Breast epithelium (tissue), 4 donors: ENCODE measurements around the gene KCNH6. TPM values are rescaled to one million over a fixed set of nuclear protein-coding genes. Genes with fewer than 3 reads are reported as not detected.

ENCODE experiments used
- DNase-seq, 2 donors: peaks; one replicate each; pipeline ENCODE4 v3.0.0-alpha.2; 2019; ENCODE audit warnings: low spot score in 2 of 2
- H3K27ac ChIP-seq, 2 donors: fragments of 200-600 bp; sonication (generic) in 1 of 2; one replicate each; pipeline ENCODE4 v1.5.1; 2016 to 2019; ENCODE audit warnings: mild to moderate bottlenecking in 1 of 2
- H3K27me3 ChIP-seq, 2 donors: fragments of 200-600 bp; sonication (generic) in 1 of 2; one replicate each; pipeline versions ENCODE4 v1.5.1 to v1.6.0; 2017 to 2019; ENCODE audit warnings: control low read depth in 1 of 2, mild to moderate bottlenecking in 1 of 2
- H3K36me3 ChIP-seq: fragments of 200-600 bp; one replicate; pipeline ENCODE4 v1.5.1; 2019
- H3K4me1 ChIP-seq, 2 donors: fragments of 200-600 bp; sonication (generic); one replicate each; pipeline ENCODE4 v1.5.1; 2016 to 2019; ENCODE audit warnings: control low read depth in 1 of 2
- H3K4me3 ChIP-seq, 3 donors: fragments of 200-600 bp; sonication (generic); 1 replicate in 2 of 3; 2 replicates in 1 of 3; pipeline ENCODE4 v1.5.1; 2016 to 2019; ENCODE audit warnings: mild to moderate bottlenecking in 3 of 3, moderate library complexity in 2 of 3
- H3K9me3 ChIP-seq, 2 donors: fragments of 200-600 bp; sonication (generic) in 1 of 2; one replicate each; pipeline ENCODE4 v1.5.1; 2016 to 2019; ENCODE audit warnings: control low read depth in 1 of 2
- CTCF ChIP-seq, 3 donors: fragments of 450-650 bp; IDR thresholded peaks; one replicate each; pipeline ENCODE4 v1.5.1; 2016 to 2017; ENCODE audit warnings: antibody characterized with exemption in 3 of 3, mild to moderate bottlenecking in 3 of 3, moderate library complexity in 3 of 3
- POLR2A ChIP-seq: fragments of 450-650 bp; IDR thresholded peaks from one replicate; pipeline ENCODE4 v1.6.1; 2016; ENCODE audit warnings: antibody characterized with exemption, mild to moderate bottlenecking, moderate library complexity
- POLR2AphosphoS5 ChIP-seq, 3 donors: sonication (generic); formaldehyde crosslinking; IDR thresholded peaks; one replicate each; pipeline ENCODE4 v1.6.1; 2017; ENCODE audit warnings: antibody characterized with exemption in 3 of 3
- intact Hi-C: fragments of 100-400 bp; cut with DNase I; formaldehyde crosslinking; loops from one replicate; pipeline ENCODE4 v1.15.1; 2023; ENCODE audit warnings: low total_unique reads
- total RNA-seq, 3 donors: library from RNA; depleted of rRNA; stranded (reverse); fragments of >200 nt; gene quantifications; one replicate each; pipeline ENCODE4 v1.1.0, GENCODE V29; 2016

KCNH6 gene
- total RNA-seq, 3 donors from 2014 or later: not detected

GRCh38 chr17:63557416-63557815 is 34.3 kb downstream of the KCNH6 start:
- DNase-seq: no peak
- no peak overlapping the region for H3K27ac ChIP-seq
- no peaks in the 10 kb centered on the region for H3K9me3 ChIP-seq
- no peaks in the 10 kb centered on the region for H3K36me3 ChIP-seq
- no peaks in the 10 kb centered on the region for H3K27me3 ChIP-seq
- peaks cover 0 to 5% of the 10 kb centered on the region in 2 donors for H3K4me1 ChIP-seq
- no peak overlapping the region for H3K4me3 ChIP-seq
- intact Hi-C loops: no loop called here
- TF ChIP-seq CTCF (IDR thresholded peaks at IDR 0.05): no peak
- TF ChIP-seq POLR2A: no peak
- no peak for TF ChIP-seq POLR2AphosphoS5 (IDR thresholded peaks at IDR 0.05)

- H3K36me3 ChIP-seq: no peaks in the 10 kb centered on the region
- intact Hi-C loops: no loop called here
- no peaks in the 10 kb centered on the region for H3K27me3 ChIP-seq
- no peak overlapping the region for H3K27ac ChIP-seq
- no peak for DNase-seq
- H3K9me3 ChIP-seq: no peaks in the 10 kb centered on the region
- no peak for TF ChIP-seq POLR2AphosphoS5 (IDR thresholded peaks at IDR 0.05)
- no peak for TF ChIP-seq CTCF (IDR thresholded peaks at IDR 0.05)
- no peak for TF ChIP-seq POLR2A
- H3K4me1 ChIP-seq: no peaks in the 10 kb centered on the region
- no peak overlapping the region for H3K4me3 ChIP-seq
Observed at GRCh38 chr17:63558441-63558840, 35.3 kb downstream of the KCNH6 start.

DNA sequence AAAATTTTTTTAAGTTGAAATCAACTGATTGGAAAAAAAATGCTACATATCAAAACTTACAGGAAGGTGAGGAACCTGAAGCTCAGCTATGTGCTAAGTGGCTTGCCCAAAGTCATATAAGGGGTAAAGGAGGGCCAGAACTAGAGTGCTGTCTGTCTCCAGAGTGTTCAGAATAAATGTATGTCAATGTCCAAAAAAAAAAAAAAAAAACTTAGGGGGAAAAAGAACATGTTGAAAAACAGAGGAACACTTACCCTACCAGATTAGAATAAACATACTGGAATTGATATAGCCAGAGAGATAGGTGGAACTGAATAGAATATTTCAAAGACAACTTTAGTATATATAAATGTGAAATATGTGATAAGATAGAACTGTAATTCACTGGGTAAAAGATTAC is 38.7 kb downstream of the KCNH6 start:
- intact Hi-C loops: no loop called here
- Histone ChIP-seq H3K9me3 (no peaks in the 10 kb centered on the region), H3K36me3 (no peaks in the 10 kb centered on the region), H3K4me1 (no peaks in the 10 kb centered on the region), H3K27ac (no peak overlapping the region), H3K4me3 (no peak overlapping the region), H3K27me3 (no peaks in the 10 kb centered on the region)
- DNase-seq: no peak
- TF ChIP-seq POLR2AphosphoS5 (IDR thresholded peaks at IDR 0.05) (no peak), POLR2A (no peak)

DNA sequence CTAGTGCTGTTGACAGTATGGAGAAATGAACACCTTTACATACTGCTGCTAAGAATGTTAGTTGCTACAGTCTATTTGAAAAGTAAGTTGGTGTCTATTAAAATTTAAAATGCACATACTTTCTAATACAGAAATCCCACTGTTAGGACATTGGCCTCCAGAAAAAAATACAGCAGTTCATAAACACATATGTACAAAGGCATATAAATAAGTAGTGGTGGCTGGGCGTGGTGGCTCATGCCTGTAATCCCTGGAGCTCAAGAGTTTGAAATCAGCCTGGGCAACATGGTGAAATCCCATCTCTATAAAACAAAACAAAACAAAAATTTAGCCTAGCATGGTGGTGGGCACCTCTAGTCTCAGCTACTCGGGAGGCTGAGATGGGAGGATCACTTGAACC is 40.2 kb downstream of the KCNH6 start:
- no peak overlapping the region for H3K27ac ChIP-seq
- H3K9me3 ChIP-seq: no peaks in the 10 kb centered on the region
- H3K4me1 ChIP-seq: no peaks in the 10 kb centered on the region
- no peak for DNase-seq
- H3K27me3 ChIP-seq: no peaks in the 10 kb centered on the region
- no peak for TF ChIP-seq POLR2A
- no peak for TF ChIP-seq POLR2AphosphoS5 (IDR thresholded peaks at IDR 0.05)
- no peak for TF ChIP-seq CTCF (IDR thresholded peaks at IDR 0.05)
- intact Hi-C loops: no loop called here
- H3K36me3 ChIP-seq: no peaks in the 10 kb centered on the region
- H3K4me3 ChIP-seq: no peak overlapping the region

- H3K27me3 ChIP-seq: no peaks in the 10 kb centered on the region
- no peaks in the 10 kb centered on the region for H3K9me3 ChIP-seq
- no peaks in the 10 kb centered on the region for H3K36me3 ChIP-seq
- no peak overlapping the region for H3K4me3 ChIP-seq
- H3K4me1 ChIP-seq: no peaks in the 10 kb centered on the region
- no peak overlapping the region for H3K27ac ChIP-seq
- DNase-seq: no peak
- TF ChIP-seq CTCF (IDR thresholded peaks at IDR 0.05) (no peak), POLR2AphosphoS5 (IDR thresholded peaks at IDR 0.05) (no peak), POLR2A (no peak)
- intact Hi-C loops: no loop called here
Observed at GRCh38 chr17:63564562-63564961, 41.4 kb downstream of the KCNH6 start.

GRCh38 chr17:63567229-63567628 is 44.1 kb downstream of the KCNH6 start:
- no peak for TF ChIP-seq POLR2A
- TF ChIP-seq POLR2AphosphoS5 (IDR thresholded peaks at IDR 0.05): no peak
- no peak for TF ChIP-seq CTCF (IDR thresholded peaks at IDR 0.05)
- Histone ChIP-seq H3K27me3 (no peaks in the 10 kb centered on the region), H3K4me1 (no peaks in the 10 kb centered on the region), H3K36me3 (no peaks in the 10 kb centered on the region), H3K9me3 (no peaks in the 10 kb centered on the region), H3K27ac (no peak overlapping the region), H3K4me3 (no peak overlapping the region)
- intact Hi-C loops: no loop called here
- no peak for DNase-seq
